HL-60 (cell line): ENCODE measurements around the gene TYROBP.

Experiments
- CTCF ChIP-seq: IDR thresholded peaks from one replicate; pipeline ENCODE4 v1.5.1; 2011; ENCODE audit warnings: low read length, control low read depth, inconsistent platforms; ENCODE audit not compliant: insufficient read depth
- GABPA ChIP-seq: IDR thresholded peaks from 2 replicates; pipeline ENCODE4 v1.6.1; 2012; ENCODE audit warnings: low read depth
- POLR2AphosphoS5 ChIP-seq: IDR thresholded peaks from 2 replicates; pipeline ENCODE4 v1.6.1; 2012; ENCODE audit warnings: low read depth
- REST ChIP-seq: IDR thresholded peaks from 2 replicates; pipeline ENCODE4 v1.6.1; 2012; ENCODE audit warnings: low read depth; ENCODE audit not compliant: insufficient replicate concordance

GRCh38 chr19:35921012-35921411 lies 12.9 kb upstream of the TYROBP start:
- TF ChIP-seq CTCF = no peak
- TF ChIP-seq POLR2AphosphoS5 = no peak
- no peak for TF ChIP-seq REST
- TF ChIP-seq GABPA = no peak
